Nucleus accumbens (tissue), 56 donors: ENCODE results near the gene TMTC2.
A peak's percentile ranks its signal among the peaks of the same experiment; 100 is the strongest.

Experiments
- DNase-seq, 56 donors: peaks; one replicate each; lab custom pipeline; 2025; lab: John Stamatoyannopoulos, UW

The TMTC2 gene

DNA sequence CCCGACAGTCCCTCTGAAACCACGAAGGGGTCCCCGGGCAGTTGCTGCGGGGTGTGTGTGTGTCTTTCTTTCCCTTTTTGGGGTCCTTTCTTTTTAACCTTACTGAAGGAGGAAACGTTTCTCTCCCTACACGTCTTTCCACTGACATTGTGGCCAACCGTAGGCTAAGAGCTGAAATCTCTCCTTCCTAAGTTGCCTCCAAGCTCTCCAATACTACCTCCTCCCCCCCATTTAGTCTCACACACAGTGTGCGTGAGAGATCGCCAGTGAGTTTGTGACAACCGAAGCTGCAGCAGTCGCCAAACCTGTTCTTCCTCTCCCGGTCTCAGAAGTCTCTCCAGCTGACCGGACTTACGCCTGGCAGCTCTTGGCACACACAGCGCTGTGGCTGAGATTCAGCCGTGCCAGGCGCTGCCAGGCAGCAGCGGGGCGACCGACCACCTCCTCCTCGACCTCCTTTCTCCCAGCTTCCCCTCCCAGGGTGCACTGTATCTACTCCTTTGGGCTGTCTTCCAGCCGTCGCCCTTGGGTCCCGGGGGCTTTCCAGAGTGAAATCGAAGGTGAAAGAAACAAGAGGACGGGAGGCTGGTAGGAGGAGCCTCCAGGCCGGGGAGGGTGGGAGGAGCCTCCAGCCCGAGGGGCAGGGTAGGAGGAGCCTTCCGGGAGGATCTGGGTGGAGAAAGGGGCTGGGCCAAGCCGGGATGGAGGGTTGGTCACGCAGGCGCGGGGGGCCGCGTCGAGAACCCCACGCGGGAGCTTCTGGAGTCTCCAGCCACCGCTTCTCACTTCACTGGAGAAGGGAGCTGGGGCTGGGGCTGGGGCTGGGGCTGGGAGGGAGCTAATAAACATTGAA lies at the start of gene TMTC2:
TSS of gene TMTC2 (plus strand) at position 739 of the 853 bp plus-strand sequence.
- peak; percentile 64 to 99 (median 96) for DNase-seq

DNA sequence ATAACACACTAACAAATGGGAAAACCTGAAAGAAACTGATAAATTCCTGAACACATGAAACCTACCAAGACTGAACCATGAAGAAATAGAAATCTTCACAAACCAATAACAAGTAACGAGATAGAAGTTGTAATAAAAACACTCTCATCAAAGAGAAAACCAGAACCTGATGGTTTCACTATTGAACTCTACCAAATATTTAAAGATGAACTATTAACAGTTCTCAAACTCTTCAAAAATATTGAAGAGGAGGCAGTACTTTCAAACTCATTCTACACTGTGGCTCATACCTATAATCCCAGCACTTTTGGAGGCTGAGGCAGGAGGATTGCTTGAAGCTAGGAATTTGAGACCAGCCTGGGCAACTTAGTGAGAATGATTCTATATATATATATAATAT lies 48.4 kb upstream of the TMTC2 start:
- no peak for DNase-seq

DNA sequence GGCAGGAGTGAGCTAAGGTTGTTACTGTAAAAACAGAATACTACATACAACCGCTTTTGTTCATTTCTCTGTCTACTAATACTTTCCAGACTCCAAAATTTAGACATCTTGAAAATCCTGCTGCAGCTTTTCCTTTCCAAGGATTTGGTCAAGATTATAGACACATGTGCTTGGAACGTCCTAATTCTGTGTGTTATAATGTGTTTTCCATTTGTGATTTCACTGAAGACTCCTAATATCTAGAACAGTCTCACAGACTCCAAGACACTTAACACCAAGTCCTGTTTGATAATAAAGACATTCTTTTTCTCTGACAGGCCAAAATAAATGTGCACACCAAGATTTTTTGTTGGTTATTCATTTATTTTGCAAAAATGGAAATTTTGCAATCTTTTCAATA lies 41.8 kb upstream of the TMTC2 start:
- no peak for DNase-seq

DNA sequence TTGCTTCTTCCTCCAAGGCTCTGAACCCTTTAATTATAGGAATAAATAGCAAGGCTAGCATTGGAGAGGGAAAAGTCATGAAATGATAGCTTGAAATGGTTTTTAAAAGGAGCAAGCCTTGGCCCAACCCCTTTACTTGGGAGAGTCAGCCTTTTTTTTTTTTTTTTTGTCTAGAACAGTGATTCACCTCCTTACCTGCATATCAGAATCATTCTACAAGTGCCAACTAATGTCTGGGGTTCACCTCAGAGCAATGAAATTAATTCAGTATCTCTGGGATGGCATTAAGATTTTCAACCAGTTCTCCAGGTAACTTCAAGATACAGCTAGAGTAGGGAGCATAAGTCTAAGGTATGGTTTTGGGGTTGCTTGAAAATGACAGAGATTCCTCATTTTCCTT lies 41.3 kb upstream of the TMTC2 start:
- DNase-seq: no peak

DNA sequence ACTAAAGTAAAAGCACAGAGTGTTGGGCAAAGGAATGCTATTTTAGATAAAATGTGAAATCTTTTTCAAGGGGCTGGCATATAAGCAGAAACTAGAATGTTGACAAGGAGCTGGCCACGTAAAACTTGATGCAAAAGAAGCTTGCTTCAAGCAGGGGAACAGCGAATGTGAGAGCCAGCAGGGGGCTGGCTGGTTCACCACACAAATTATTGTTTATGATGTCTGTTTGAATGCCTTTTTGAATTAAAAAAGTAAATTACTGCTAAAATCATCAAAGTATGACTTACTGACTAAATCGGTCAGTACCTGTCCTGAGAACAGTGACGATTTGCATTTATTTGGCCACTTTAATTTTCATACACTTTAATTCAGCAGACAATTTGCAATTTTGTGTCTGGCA lies 38.9 kb upstream of the TMTC2 start:
- peak in 2 of 56 donors; percentile 15 to 16 for DNase-seq

DNA sequence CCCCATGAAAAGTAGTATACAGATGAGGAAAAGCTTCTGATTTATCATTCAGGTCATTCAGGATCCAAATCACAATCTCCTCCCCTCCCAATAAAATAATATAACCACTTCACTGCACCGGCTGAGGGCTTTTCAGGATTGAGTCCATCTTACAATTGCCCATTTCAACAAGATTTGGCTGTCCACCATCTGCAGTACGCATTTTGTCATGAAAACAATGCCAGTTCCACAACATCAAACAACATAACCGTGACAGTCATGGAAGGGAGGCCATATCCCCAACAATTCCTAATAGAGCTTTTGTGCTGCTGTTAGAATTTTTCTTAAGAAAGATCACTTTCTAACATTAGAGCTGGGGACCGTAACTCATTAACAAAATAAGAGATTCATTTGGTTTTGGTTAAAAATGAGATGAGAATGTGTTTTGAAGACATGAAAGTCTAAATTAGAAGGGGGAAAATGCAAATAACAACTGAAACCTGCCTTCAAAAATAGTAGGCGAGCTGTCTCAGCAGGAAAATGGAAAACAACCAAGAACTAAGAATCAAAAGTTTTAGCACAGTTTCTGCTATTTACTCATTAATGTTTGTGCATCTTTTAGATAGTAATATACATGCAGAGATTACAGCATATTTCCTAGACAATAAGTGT lies 38.3 kb upstream of the TMTC2 start:
- DNase-seq: no peak

DNA sequence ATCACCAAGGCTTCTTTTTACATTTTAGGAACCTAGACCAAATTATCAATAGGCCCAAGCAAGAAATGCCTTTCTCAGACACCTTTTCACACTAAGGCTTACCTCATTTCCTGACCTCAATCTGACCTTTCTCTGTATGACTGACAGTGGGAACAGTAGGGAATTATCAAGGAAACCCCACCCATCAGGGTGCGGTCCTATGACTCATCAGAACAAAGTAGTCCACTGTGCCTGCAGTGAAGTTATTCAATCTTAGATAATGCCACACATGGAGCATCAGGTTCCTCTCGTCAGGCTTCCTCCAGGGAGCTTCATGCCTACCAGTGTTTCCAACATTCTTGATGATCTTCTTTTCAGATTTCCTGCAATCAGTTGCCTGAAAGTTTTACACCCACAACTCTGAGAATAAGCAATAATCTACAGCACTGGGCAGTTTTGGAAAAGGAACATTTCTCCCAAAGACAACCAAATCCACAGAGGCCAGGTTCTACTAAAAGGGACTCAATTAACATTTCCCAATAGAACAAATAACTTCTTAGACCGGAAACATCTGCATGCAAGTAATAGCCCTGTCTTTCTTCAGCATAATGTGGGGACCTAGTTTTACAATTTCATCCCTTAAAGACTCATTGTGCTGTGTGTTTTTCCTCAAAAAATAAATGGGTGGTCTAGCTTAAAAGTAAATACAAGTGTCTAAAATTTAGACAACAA lies 35.9 kb upstream of the TMTC2 start:
- peak in 1 of 56 donors; percentile 22 for DNase-seq

DNA sequence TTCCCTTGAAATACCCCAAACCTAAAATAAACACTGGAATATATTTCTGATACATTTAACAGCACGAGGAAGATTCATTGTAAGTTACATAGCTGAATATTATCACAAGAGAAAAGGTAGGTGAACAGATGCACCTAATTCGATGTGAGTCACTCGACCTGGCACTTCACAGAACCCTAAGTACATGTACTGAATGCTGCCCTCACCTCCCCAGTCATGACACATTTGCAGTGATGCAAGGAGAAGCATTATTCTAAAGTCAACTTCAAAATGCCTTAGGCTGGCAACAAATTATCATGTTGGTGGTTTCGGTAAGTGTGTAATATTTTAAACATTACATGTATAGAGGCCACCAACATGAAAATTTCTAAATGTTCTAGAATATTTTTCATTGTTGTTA lies 35.2 kb upstream of the TMTC2 start:
- DNase-seq: no peak

DNA sequence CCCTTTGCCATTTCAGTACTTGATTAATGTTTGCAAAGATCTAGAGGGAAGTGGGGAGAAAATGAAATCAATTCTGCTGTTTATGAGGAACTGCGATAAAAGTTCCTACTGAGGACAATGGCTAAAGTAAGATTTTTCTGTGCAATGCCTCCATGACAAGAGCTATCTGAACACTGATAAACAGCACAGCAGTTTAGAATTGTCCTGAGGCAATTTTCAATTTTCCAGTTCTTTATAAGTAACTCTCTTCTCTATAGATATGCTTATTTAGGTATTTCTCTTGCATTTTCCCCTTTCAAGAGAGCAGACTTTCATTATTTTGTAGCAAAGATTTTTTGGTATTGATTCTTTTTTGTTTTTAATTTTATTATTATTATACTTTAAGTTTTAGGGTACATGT lies 34.6 kb upstream of the TMTC2 start:
- no peak for DNase-seq

DNA sequence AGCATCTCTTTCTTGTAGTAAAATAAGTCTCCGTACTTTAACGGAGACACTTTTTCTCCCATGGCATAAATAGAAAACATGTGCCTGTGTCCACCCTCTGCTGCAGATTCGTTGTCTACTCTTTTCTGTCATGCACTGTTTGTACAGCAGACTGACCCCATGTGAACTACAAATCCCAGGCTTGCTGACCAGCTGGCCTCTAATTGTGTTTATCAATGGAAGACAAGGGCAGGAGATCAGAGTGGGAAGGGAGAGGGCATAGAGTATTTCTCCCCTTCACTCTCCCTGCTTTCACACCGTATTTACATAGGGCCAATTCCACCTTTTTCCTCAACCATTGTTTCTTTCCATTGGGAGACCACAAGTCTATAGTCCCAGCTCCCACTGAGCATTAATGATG lies 31.0 kb upstream of the TMTC2 start:
- DNase-seq: no peak

DNA sequence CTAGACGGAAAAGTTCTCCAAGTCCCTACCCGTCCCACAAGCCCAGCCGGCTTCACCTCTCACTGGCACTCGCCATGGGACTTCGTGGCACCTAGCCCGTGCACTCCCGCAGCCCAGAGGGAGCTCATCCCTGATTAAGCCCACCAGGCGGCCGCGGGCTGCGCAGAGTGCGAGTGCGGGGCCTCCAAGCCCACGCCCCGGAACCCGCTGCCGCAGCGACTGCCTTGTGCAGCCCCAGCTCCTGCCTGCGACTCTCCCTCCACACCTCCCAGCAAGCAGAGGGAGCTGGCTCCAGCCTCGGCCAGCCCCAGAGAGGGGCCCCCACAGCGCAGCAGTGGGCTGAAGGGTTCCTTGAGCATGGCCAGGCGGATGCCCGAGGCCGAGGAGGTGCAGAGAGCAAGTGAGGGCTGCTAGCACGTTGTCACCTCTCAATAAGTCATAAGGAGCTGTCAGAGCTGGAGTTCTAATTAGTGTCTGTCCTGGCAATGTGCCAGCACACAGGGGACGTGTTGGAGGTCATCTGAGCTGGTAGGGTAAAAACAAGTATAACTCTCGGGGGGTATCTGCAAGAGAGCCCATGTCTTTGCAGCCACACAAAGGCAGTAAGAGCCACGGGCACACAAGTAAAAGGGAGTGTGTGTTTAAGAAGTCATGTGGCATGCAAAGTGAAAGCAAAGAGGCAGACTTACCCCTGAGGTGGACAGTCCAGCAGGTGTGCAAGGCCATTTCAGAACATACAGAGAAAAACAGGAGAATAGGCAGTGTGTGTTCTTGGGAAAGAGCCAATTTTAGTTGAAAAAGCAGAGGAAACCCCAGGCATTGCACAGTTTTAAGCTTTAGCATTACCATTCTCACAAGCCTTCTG lies 27.1 kb upstream of the TMTC2 start:
- no peak for DNase-seq

DNA sequence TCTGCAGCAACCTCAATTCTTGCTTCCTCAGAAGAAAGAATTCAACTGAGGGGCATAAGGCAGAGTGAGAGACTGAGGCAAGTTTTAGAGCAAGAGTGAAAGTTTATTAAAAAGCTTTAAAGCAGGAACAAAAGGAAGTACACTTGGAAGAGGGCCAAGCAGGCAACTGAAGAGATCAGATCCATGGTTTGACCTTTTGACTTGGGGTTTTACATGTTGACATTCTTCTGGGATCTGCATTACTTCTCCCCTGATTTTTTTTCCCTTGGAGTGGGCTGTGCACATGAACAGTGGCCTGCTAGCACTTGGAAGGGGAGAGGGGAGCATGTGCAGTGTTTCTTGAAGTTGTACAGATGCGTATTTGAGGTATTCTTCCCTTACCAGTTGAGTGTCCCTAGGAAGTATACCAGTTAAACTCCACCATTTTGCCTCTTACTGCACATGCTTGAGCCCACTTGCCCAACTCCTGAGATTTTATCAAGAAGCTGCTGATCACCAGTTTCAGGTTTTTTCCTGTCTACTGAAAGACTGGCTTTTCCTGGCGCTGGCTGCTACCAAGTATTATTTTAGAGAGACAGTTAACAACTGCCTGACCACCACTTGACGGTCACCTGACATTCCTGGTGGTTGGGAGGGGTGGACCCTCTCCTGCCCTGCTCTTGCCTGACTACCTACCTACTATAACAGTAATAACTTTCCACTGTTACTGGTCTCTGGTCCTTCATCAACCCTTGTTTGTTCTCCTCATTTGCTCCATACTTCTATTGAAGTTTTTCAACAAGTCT lies 26.0 kb upstream of the TMTC2 start:
- no peak for DNase-seq

DNA sequence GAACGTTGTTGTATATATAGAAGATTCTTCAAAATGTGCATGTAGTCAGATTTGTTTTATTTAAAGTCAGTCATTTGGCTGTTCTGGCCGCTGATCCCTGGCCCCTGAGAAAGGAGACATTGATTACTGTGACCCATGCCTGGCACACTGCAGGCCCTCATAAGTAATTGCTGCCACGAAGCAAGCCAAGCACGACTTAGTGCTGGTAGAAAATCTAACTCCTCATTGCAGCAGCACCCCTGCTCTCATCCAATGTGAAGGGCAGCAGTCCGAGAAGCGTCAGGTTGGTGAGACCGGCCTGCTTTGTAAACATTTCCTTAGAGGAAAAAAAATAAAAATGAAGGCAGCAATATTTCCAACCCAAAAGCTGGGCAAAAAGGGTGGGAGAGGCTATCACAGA lies 22.8 kb upstream of the TMTC2 start:
- DNase-seq: peak in 2 of 56 donors; percentile 6 to 24

DNA sequence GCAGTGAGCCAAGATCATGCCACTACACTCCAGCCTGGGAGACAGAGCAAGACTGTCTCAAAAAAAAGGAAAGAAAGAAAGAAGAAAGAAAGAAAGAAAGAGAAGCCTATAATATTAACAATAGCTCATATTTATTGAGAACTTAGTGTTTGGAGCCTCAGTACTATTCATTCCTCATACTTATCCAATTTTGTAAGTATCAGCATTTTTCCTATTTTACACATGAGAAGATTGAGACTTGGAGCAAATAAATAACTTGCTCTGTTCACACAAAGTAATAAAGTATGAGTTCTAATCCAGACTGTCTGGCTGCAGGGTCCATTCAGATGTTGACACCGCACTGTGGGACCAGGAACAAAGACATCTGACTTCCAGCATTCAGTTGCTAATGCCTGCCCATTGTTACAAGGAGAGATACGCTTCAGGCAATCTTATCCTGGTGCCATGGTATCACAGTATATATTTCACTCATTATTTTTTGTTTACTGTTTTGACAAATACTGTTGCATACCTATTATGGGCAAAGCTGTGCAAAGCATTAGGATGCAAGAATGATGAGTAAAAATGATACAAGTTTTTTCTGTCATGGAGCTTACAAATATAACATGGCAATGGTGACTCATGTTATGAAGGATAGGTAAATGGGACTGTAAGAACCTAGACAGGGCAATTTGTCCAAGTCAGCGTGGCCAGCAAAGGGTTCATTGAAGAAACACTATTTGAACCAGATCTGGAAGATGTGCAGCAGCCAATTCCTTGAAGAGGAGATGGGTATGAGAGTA lies 21.4 kb upstream of the TMTC2 start:
- DNase-seq: no peak

DNA sequence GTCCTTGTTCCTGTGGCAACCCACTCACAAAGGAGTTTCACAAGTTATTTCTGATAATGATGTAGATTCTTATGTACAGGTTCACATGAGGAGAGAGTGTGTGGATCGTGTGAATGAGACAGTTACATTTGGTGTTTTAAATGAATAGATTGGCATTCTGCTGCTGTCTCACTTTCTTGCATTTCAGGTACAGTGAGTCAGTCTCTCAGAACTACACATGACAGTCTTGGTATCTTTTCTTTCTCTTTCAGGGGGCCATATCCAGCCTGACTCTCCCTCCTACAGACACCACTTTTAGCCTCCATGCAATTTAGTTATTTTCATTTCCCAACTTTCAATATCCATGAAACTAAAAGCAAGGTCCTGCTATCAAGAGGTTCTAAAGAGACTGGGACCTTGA lies 19.9 kb upstream of the TMTC2 start:
- no peak for DNase-seq

DNA sequence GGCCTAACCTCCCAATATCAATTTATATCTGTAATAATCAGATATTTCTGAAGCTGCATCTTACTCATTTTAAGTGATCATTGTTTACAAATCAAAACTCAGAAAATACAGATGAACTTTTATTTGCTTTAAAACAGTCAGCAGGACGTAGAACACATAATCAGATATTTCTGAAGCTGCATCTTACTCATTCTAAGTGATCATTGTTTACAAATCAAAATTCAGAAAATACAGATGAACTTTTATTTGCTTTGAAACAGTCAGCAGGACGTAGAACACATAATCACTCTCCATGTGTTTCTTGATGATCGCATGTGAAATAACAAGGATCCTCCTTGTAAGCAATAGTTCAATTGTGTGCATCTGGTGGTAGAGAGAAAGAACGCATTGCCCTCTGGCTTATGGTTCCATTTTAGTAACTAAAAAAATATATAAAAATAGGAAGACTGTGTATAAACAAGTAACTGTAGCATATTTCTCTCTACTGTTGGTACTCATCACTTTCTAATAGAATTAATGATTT lies 15.0 kb upstream of the TMTC2 start:
- DNase-seq: no peak

DNA sequence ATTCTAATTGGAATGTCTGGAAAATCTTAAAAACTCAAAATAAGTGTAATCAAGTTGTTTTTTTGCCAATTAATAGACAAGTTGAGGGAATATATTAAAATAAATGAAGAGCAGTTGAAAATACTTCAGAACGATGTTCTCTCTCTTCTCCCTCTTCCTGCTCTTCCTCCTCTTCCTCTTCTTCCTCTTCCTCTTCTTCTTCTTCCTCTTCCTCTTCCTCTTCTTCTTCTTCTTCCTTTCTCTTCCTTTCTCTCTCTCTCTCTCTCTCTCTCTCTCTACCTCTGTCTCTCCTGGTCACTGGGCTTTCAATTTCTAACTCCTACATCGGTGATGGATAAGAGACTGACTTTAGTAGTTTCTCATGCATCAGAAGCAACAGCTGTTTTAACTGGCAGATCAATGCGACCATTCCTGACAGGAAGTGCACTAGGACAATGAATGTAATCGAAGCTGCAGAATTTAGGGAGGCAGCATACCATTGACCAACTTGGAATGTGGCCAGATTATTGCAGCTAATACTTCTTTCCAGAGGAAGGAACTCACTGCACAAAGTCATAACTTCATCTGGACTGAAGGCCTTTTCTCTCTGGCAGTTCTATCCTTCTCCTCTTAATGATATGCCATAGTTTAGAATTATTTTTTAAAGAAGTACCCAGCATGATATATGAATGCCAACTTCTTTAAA lies 13.8 kb upstream of the TMTC2 start:
- no peak for DNase-seq

DNA sequence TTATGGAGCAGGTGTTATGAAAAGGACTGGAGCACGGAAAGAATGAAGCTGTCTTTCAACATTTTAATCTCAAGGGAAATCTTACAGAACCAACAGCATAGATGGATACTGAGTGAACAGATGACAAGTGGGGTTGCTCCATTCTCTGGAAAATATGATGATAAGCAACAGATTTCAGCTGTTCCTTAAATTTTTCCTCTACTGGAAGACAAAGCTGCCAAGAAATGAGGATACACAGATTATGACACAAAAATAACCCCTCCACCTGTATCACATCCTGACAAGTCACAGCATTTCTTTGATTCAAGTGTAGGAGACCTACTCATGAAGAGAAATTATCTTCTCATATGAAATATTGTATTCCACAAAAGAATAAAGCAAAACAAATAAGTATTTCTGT lies 13.0 kb upstream of the TMTC2 start:
- no peak for DNase-seq
